IPS-15b (cell line): Measurements from ENCODE around the gene GLYAT.
"Not testable (repeated sequence)": the region's sequence is repeated elsewhere in the genome, so short reads cannot be mapped to it uniquely, and the experiment has no call there.

Source experiments
- H3K27me3 ChIP-seq: one replicate; pipeline ENCODE4 v1.6.1; 2013; ENCODE audit warnings: low read length; ENCODE audit not compliant: control insufficient read depth, insufficient read depth
- H3K36me3 ChIP-seq: one replicate; pipeline ENCODE4 v1.6.1; 2013; ENCODE audit warnings: low read length; ENCODE audit not compliant: control insufficient read depth, insufficient read depth
- H3K4me1 ChIP-seq: one replicate; pipeline ENCODE4 v1.6.1; 2013; ENCODE audit warnings: mild to moderate bottlenecking, low read length; ENCODE audit not compliant: control insufficient read depth, insufficient read depth
- H3K4me3 ChIP-seq: one replicate; pipeline ENCODE4 v1.5.1; 2013; ENCODE audit warnings: low read depth, low read length
- H3K9ac ChIP-seq: one replicate; pipeline ENCODE4 v1.6.1; 2013; ENCODE audit warnings: low read depth, mild to moderate bottlenecking, low read length
- H3K9me3 ChIP-seq: one replicate; pipeline ENCODE4 v1.6.1; 2013; ENCODE audit warnings: mild to moderate bottlenecking, low read length; ENCODE audit not compliant: control insufficient read depth, insufficient read depth

GLYAT gene

GRCh38 chr11:58740447-58740846, 8.7 kb upstream of the GLYAT start:
- Histone ChIP-seq H3K27me3 (no peaks in the 10 kb centered on the region), H3K36me3 (no peaks in the 10 kb centered on the region), H3K9me3 (peaks cover 10% of the 10 kb centered on the region), H3K9ac (no peak overlapping the region), H3K4me1 (no peaks in the 10 kb centered on the region), H3K4me3 (no peak overlapping the region)

GRCh38 chr11:58739725-58740430, 8.1 kb upstream of the GLYAT start:
- Histone ChIP-seq H3K4me3 (no peak overlapping the region), H3K9ac (no peak overlapping the region), H3K9me3 (peaks cover 10% of the 10 kb centered on the region), H3K4me1 (no peaks in the 10 kb centered on the region), H3K27me3 (no peaks in the 10 kb centered on the region), H3K36me3 (no peaks in the 10 kb centered on the region)

- Histone ChIP-seq H3K27me3 (no peaks in the 10 kb centered on the region), H3K36me3 (no peaks in the 10 kb centered on the region), H3K9ac (no peak overlapping the region), H3K4me3 (no peak overlapping the region), H3K9me3 (no peaks in the 10 kb centered on the region), H3K4me1 (no peaks in the 10 kb centered on the region)
These were observed 3.1 kb upstream of the GLYAT start for GRCh38 chr11:58734681-58735490.

- Histone ChIP-seq H3K9ac (no peak overlapping the region), H3K36me3 (no peaks in the 10 kb centered on the region), H3K4me3 (no peak overlapping the region), H3K4me1 (no peaks in the 10 kb centered on the region), H3K27me3 (peaks cover 2% of the 10 kb centered on the region), H3K9me3 (no peaks in the 10 kb centered on the region)
These were observed 1.1 kb downstream of the GLYAT start for GRCh38 chr11:58730507-58731089.

GRCh38 chr11:58727415-58727797, 4.3 kb downstream of the GLYAT start:
- Histone ChIP-seq H3K4me3 (no peak overlapping the region), H3K4me1 (no peaks in the 10 kb centered on the region), H3K9ac (no peak overlapping the region), H3K27me3 (peaks cover 2% of the 10 kb centered on the region), H3K36me3 (no peaks in the 10 kb centered on the region), H3K9me3 (peaks cover 2% of the 10 kb centered on the region)

- Histone ChIP-seq H3K27me3 (peaks cover 2% of the 10 kb centered on the region), H3K4me3 (no peak overlapping the region), H3K9me3 (peaks cover 2% of the 10 kb centered on the region), H3K36me3 (no peaks in the 10 kb centered on the region), H3K9ac (no peak overlapping the region), H3K4me1 (no peaks in the 10 kb centered on the region)
These were observed 4.9 kb downstream of the GLYAT start for GRCh38 chr11:58726737-58727414.

GRCh38 chr11:58719406-58720117, 12.2 kb downstream of the GLYAT start:
- no peak overlapping the region for H3K9ac ChIP-seq
- no peaks in the 10 kb centered on the region for H3K27me3 ChIP-seq
- H3K9me3 ChIP-seq: peaks cover 7% of the 10 kb centered on the region
- no peaks in the 10 kb centered on the region for H3K36me3 ChIP-seq
- no peak overlapping the region for H3K4me3 ChIP-seq
- no peaks in the 10 kb centered on the region for H3K4me1 ChIP-seq

GRCh38 chr11:58712531-58712930, 19.2 kb downstream of the GLYAT start:
- Histone ChIP-seq H3K9me3 (peaks cover 17% of the 10 kb centered on the region), H3K27me3 (no peaks in the 10 kb centered on the region), H3K4me1 (no peaks in the 10 kb centered on the region), H3K36me3 (no peaks in the 10 kb centered on the region), H3K4me3 (no peak overlapping the region), H3K9ac (no peak overlapping the region)

- Histone ChIP-seq H3K36me3 (no peaks in the 10 kb centered on the region), H3K4me3 (no peak overlapping the region), H3K9me3 (peaks cover 17% of the 10 kb centered on the region), H3K9ac (no peak overlapping the region), H3K4me1 (no peaks in the 10 kb centered on the region), H3K27me3 (no peaks in the 10 kb centered on the region)
These were observed 19.9 kb downstream of the GLYAT start for GRCh38 chr11:58711832-58712231.

GRCh38 chr11:58707767-58708166, 24.0 kb downstream of the GLYAT start:
- no peaks in the 10 kb centered on the region for H3K27me3 ChIP-seq
- H3K4me1 ChIP-seq: no peaks in the 10 kb centered on the region
- H3K36me3 ChIP-seq: no peaks in the 10 kb centered on the region
- H3K9ac ChIP-seq: no peak overlapping the region
- peaks cover 20% of the 10 kb centered on the region for H3K9me3 ChIP-seq
- H3K4me3 ChIP-seq: no peak overlapping the region

GRCh38 chr11:58696825-58697224, 34.9 kb downstream of the GLYAT start:
- not testable (repeated sequence) for H3K4me3 ChIP-seq, H3K9ac ChIP-seq, H3K4me1 ChIP-seq, H3K36me3 ChIP-seq, H3K9me3 ChIP-seq, H3K27me3 ChIP-seq
